Stimulated activated naive B cell treated with anti-CD40 and anti-IgM and Interleukin-4, amounts not matched to agents 10 μg/mL and 1 μg/mL and 100 μg/mL, for 72 hours (primary cell): ENCODE measurements around the gene ZNF107.
"Not testable (repeated sequence)": the region's sequence is repeated elsewhere in the genome, so short reads cannot be mapped to it uniquely, and the experiment has no call there.

ENCODE experiments used
- ATAC-seq, 2 donors: fragments of 150-1000 bp; cut with Tn5 transposase; replicated peaks; 2 replicates each; pipeline ENCODE4 v1.10.0; 2021; ENCODE audit warnings: moderate library complexity in 1 of 2
- DNase-seq: peaks from one replicate; pipeline ENCODE4 v3.0.0; 2021
- H3K27ac Mint-ChIP-seq: one replicate; pipeline ENCODE4 v1.8.0; 2022; ENCODE audit warnings: mild to moderate bottlenecking, mixed read lengths
- H3K27me3 Mint-ChIP-seq, 2 donors: one replicate each; pipeline ENCODE4 v1.8.0; 2022; ENCODE audit warnings: mixed read lengths in 2 of 2
- H3K36me3 Mint-ChIP-seq, 2 donors: one replicate each; pipeline ENCODE4 v1.8.0; 2022; ENCODE audit warnings: mixed read lengths in 2 of 2, mild to moderate bottlenecking in 1 of 2
- H3K4me1 Mint-ChIP-seq, 2 donors: one replicate each; pipeline ENCODE4 v1.8.0; 2022; ENCODE audit warnings: mixed read lengths in 2 of 2, mild to moderate bottlenecking in 1 of 2
- H3K4me3 Mint-ChIP-seq, 2 donors: one replicate each; pipeline ENCODE4 v1.8.0; 2022; ENCODE audit warnings: mild to moderate bottlenecking in 2 of 2, mixed read lengths in 2 of 2, moderate library complexity in 1 of 2
- H3K9me3 Mint-ChIP-seq, 2 donors: one replicate each; pipeline ENCODE4 v1.8.0; 2022; ENCODE audit warnings: mixed read lengths in 2 of 2, mild to moderate bottlenecking in 1 of 2

ZNF107 gene

DNA sequence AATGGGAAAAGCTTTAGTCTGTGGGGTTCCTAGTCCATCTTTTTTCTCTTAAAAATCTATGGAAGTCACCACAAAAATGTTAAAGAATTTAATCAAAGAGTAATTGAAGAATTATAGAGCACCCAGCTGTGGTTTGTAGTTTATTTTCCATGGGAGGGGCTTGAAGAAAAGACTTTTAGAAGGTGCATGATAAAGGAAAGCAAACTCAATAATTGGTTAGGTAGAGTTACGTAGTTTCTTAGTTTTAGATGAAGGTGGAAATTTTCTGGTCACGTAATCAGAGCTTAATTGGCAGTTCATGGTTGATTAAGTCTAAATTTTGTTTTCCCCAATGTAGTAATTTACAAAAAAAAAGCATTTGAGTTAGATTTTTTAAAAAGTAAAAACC, 724 bp downstream of the ZNF107 start:
- peaks cover 3 to 6% of the 10 kb centered on the region in 2 donors for H3K9me3 Mint-ChIP-seq
- peaks cover 28 to 38% of the 10 kb centered on the region in 2 donors for H3K36me3 Mint-ChIP-seq
- no peaks in the 10 kb centered on the region for H3K27me3 Mint-ChIP-seq
- ATAC-seq (no peak), DNase-seq (no peak)
- H3K27ac Mint-ChIP-seq: peak overlapping the region; percentile 99
- peaks cover 28 to 60% of the 10 kb centered on the region in 2 donors for H3K4me1 Mint-ChIP-seq
- peak overlapping the region; percentile 96 to 99 for H3K4me3 Mint-ChIP-seq

DNA sequence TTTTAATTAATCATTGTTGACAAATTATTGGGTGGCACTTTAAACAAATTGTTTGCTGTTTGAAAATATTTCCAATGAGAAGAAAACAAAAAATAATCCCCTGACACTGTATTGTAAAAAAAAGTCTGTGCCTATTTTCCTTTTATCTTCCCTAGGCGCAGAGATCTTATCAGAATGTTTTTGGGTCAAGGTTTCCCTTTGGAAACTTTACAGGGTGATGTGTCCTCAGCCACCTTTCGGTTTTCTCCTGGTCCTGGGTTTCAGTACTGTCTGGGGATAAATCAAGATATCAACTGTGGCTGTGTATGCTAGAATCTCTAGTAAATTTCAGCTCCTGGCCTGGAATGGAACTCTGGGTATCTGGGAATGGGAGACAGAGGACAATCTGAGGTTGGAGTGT, 1.4 kb downstream of the ZNF107 start:
- peaks cover 31 to 44% of the 10 kb centered on the region in 2 donors for H3K36me3 Mint-ChIP-seq
- ATAC-seq: no peak
- peak overlapping the region; percentile 96 to 99 for H3K4me3 Mint-ChIP-seq
- DNase-seq: no peak
- H3K9me3 Mint-ChIP-seq: peaks cover 3 to 4% of the 10 kb centered on the region in 2 donors
- no peaks in the 10 kb centered on the region for H3K27me3 Mint-ChIP-seq
- H3K27ac Mint-ChIP-seq: peak overlapping the region; percentile 99
- peaks cover 30 to 62% of the 10 kb centered on the region in 2 donors for H3K4me1 Mint-ChIP-seq

DNA sequence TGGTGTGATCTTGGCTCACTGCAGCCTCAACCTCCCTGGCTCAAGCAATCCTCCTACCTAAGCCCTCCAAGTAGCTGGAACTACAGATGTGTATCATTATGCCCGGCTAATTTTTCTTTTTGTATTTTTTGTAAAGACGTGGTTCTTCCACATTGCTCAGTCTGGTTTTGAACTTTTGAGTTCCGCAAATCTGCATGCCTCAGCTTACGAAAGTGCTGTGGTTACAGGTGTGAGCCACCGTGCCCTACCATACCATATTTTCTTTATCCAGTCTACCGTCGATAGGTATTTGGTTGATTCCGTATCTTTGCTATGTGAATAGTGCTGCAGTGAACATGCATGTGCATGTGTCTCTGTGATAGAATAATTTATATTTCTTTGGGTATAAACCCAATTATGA, 6.5 kb downstream of the ZNF107 start:
- H3K27me3 Mint-ChIP-seq: no peaks in the 10 kb centered on the region
- H3K9me3 Mint-ChIP-seq: peaks cover 4 to 7% of the 10 kb centered on the region in 2 donors
- ATAC-seq: peak in 1 of 2 donors; percentile 33
- DNase-seq: no peak
- H3K4me3 Mint-ChIP-seq: peak overlapping the region in 1 of 2 donors; percentile 28
- no peak overlapping the region for H3K27ac Mint-ChIP-seq
- H3K36me3 Mint-ChIP-seq: peaks cover 54 to 69% of the 10 kb centered on the region in 2 donors
- H3K4me1 Mint-ChIP-seq: peaks cover 35 to 86% of the 10 kb centered on the region in 2 donors

DNA sequence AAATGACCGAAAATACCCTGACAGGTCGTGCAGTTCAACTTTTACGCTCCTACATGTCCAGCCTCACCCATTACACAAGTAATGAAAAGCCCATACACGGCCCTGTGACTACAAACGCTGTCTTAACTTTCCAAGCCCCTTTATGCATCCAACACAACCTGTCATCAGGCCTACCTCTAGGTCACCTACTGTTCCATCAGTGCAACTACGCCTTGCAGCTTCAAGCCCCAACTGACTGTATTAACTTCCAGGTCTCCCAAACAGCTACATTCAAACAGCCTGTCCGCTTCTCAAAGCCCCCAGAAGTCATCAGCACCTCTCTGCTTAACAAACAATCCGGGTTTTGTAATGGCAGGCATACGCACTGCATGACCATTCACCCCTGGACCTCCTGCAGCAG, 19.2 kb downstream of the ZNF107 start:
- H3K36me3 Mint-ChIP-seq: peaks cover 20 to 24% of the 10 kb centered on the region in 2 donors
- DNase-seq: no peak
- H3K27ac Mint-ChIP-seq: peak overlapping the region; percentile 94
- peaks cover 21 to 23% of the 10 kb centered on the region in 2 donors for H3K9me3 Mint-ChIP-seq
- no peaks in the 10 kb centered on the region for H3K27me3 Mint-ChIP-seq
- H3K4me1 Mint-ChIP-seq: peaks cover 13 to 40% of the 10 kb centered on the region in 2 donors
- no peak for ATAC-seq
- H3K4me3 Mint-ChIP-seq: no peak overlapping the region

DNA sequence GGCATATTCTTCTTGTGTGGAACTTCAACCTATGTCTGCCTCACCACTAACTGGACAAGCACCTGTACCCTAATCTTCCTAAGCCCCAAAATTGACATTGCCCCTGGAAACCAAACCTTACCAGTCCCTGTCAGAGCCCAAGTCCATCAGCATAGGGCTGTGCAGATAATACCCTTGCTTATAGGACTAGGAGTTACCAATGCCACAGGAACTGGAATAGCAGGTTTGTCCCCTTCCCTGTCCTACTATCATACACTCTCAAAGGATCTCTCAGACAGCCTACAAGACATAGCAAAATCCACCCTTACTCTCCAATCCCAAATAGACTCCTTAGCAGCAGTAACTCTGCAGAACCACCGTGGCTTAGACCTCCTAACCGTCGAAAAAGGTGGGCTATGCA, 19.8 kb downstream of the ZNF107 start:
- peak overlapping the region; percentile 94 for H3K27ac Mint-ChIP-seq
- peaks cover 14 to 40% of the 10 kb centered on the region in 2 donors for H3K4me1 Mint-ChIP-seq
- H3K9me3 Mint-ChIP-seq: peaks cover 21 to 23% of the 10 kb centered on the region in 2 donors
- H3K27me3 Mint-ChIP-seq: no peaks in the 10 kb centered on the region
- H3K36me3 Mint-ChIP-seq: peaks cover 18 to 26% of the 10 kb centered on the region in 2 donors
- peak overlapping the region; percentile 39 to 52 for H3K4me3 Mint-ChIP-seq
- no peak for ATAC-seq
- DNase-seq: no peak

DNA sequence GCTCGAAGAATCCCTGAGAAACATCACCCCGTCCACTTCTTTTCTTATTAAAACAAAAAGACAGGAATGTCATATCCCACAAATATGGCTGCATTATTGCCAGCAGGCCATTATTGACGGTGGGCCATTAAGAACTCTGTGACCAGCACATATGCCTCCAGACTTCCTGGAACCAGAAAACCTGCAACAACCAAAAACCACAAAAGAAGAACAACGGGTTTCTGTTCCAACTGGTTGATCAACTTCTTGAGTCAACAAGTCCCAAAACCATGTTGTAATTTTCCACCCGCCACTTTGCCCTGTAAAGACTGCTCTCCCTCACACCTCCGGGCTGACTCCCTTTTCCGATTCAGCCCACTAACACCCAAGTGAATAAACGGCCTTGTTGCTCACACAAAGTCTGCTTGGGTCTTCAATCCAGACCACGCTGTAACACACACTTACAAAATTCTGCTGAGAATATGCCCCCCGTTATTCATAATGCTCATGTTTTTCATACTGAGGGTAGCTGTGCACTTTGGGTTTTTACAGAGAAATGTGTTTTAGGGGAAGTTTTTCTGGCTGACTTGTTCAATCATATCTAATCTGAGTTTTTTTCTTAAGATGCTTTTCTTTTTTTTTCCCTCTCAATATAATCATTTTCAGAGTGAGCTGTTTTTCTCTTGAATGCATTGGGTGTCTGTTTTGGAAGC, 20.7 kb downstream of the ZNF107 start:
- Mint-ChIP-seq H3K27me3 (no peaks in the 10 kb centered on the region), H3K9me3 (peaks cover 21 to 23% of the 10 kb centered on the region in 2 donors), H3K36me3 (peaks cover 25 to 35% of the 10 kb centered on the region in 2 donors), H3K27ac (peak overlapping the region; percentile 94), H3K4me3 (peak overlapping the region; percentile 42 to 76), H3K4me1 (peaks cover 22 to 41% of the 10 kb centered on the region in 2 donors)
- DNase-seq: peak; percentile 59
- ATAC-seq: peak; percentile 89

DNA sequence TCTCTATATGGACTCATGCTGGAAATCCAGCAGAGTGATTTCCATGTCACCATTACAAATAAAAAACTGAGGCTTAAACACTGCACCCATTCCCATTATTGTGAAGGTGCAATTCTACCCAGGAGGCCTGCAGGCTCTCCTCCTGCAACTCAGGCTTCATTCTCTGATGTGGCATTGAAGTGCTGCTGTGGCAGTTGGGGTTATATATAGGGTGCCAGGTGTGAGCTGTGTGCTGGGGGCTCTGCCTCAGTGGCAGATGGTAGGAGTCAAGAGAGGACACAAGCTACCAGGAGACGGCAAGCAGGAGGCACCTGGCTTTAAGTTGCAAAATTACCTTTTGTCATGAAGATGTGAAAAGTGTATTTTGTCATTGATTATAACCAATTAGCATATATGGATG, 21.3 kb downstream of the ZNF107 start:
- peak in 1 of 2 donors; percentile 17 for ATAC-seq
- no peak for DNase-seq
- Mint-ChIP-seq H3K27me3 (no peaks in the 10 kb centered on the region), H3K9me3 (peaks cover 21 to 23% of the 10 kb centered on the region in 2 donors), H3K36me3 (peaks cover 31 to 42% of the 10 kb centered on the region in 2 donors), H3K4me3 (peak overlapping the region; percentile 42 to 76), H3K4me1 (peaks cover 22 to 41% of the 10 kb centered on the region in 2 donors), H3K27ac (peak overlapping the region; percentile 94)

DNA sequence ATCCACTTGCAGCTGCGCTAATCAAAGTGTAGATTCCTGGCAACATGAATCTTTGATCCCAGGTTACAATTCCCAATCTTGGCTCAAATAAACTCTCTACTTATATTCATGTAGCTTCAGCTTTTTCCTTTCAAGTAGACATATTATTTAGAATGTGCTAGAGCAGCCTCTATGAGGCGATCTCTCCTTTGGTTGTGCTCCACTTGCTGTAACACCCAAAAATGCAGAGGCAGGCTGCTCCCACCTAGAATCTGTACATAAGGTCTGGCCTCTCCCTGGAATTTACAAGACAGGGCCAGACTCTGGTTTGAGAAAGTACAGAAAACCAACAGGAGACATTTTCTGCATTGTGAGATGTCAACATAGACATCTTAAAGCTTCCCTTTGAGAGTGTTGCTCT, 23.1 kb downstream of the ZNF107 start:
- peaks cover 38 to 51% of the 10 kb centered on the region in 2 donors for H3K36me3 Mint-ChIP-seq
- H3K4me3 Mint-ChIP-seq: peak overlapping the region in 1 of 2 donors; percentile 58

DNA sequence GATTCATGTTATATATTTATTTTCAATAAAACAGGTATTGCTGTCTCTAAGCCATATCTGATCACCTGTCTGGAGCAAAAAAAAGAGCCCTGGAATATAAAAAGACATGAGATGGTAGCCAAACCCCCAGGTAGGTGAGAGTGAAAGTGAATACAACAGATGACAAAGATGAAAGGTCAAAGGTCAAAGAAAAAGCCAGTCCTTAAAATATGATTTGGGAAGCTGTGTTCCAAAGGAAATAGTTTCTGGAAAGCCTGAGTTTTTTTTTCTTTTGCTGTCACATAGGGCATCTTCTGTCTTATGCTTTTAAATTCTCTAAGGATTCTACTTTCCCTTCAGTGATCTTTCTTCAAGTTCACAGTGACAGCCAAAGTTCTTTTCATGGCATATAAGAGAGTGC, 25.9 kb downstream of the ZNF107 start:
- DNase-seq (no peak), ATAC-seq (no peak)
- Mint-ChIP-seq H3K27me3 (no peaks in the 10 kb centered on the region), H3K4me1 (peaks cover 15 to 22% of the 10 kb centered on the region in 2 donors), H3K9me3 (peaks cover 0 to 4% of the 10 kb centered on the region in 2 donors), H3K36me3 (peaks cover 49 to 68% of the 10 kb centered on the region in 2 donors), H3K27ac (no peak overlapping the region), H3K4me3 (no peak overlapping the region)

More for the DNA sequence above, 23.1 kb downstream of the ZNF107 start:
- DNase-seq (no peak), ATAC-seq (no peak)
- H3K27ac Mint-ChIP-seq: peak overlapping the region; percentile 90
- H3K27me3 Mint-ChIP-seq: no peaks in the 10 kb centered on the region
- peaks cover 22 to 41% of the 10 kb centered on the region in 2 donors for H3K4me1 Mint-ChIP-seq
- peaks cover 23% of the 10 kb centered on the region in 2 donors for H3K9me3 Mint-ChIP-seq

DNA sequence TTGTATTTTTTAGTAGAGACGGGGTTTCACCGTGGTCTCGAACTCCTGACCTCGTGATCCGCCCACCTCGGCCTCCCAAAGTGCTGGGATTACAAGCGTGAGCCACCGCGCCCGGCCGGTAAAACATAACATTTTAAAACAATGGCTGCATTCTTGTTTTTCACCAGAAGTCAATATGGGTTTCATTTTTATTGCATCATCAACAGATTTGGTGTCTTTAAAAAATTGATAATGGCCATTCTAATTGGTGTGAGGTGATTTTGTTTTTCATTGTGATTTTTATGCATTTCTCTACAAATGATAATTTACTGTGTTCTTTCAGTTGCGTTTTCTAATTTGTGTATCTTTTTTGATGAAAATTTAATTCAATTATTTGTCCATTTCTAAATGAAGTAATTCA, 31.9 kb downstream of the ZNF107 start:
- H3K27me3 Mint-ChIP-seq, H3K4me1 Mint-ChIP-seq, H3K9me3 Mint-ChIP-seq, ATAC-seq, H3K4me3 Mint-ChIP-seq, DNase-seq, H3K27ac Mint-ChIP-seq: not testable (repeated sequence)
- peaks cover 44 to 61% of the 10 kb centered on the region in 2 donors for H3K36me3 Mint-ChIP-seq

DNA sequence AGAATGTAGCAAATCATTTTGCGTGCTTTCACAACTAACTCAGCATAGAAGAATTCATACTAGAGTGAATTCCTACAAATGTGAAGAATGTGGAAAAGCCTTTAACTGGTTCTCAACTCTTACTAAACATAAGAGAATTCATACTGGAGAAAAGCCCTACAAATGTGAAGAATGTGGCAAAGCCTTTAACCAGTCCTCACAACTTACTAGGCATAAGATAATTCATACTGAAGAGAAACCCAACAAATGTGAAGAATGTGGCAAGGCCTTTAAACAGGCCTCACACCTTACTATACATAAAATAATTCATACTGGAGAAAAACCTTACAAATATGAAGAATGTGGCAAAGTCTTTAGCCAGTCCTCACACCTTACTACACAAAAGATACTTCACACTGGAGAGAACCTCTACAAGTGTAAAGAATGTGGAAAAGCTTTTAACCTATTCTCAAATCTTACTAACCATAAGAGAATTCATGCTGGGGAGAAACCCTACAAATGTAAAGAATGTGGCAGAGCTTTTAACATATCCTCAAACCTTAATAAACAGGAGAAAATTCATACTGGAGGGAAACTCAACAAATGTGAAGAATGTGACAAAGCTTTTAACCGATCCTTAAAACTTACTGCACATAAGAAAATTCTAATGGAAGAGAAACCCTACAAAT, 40.8 kb downstream of the ZNF107 start:
- peaks cover 6 to 15% of the 10 kb centered on the region in 2 donors for H3K9me3 Mint-ChIP-seq
- H3K4me1 Mint-ChIP-seq: no peaks in the 10 kb centered on the region
- H3K4me3 Mint-ChIP-seq: no peak overlapping the region
- ATAC-seq: no peak
- H3K27ac Mint-ChIP-seq: no peak overlapping the region
- H3K36me3 Mint-ChIP-seq: peaks cover 34 to 48% of the 10 kb centered on the region in 2 donors
- H3K27me3 Mint-ChIP-seq: no peaks in the 10 kb centered on the region
- no peak for DNase-seq

DNA sequence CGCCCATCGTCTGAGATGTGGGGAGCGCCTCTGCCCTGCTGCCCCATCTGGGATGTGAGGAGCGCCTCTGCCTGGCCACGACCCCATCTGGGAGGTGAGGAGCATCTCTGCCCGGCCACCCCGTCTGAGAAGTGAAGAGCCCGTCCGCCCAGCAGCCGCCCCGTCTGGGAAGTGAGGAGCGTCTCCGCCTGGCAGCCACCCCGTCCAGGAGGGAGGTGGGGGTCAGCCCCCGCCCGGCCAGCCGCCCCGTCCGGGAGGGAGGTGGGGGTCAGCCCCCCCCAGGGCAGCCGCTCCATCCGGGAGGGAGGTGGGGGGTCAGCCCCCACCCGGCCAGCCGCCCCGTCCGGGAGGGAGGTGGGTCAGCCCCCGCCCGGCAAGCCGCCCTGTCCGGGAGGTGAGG, 52.0 kb downstream of the ZNF107 start:
- not testable (repeated sequence) for H3K4me1 Mint-ChIP-seq

DNA sequence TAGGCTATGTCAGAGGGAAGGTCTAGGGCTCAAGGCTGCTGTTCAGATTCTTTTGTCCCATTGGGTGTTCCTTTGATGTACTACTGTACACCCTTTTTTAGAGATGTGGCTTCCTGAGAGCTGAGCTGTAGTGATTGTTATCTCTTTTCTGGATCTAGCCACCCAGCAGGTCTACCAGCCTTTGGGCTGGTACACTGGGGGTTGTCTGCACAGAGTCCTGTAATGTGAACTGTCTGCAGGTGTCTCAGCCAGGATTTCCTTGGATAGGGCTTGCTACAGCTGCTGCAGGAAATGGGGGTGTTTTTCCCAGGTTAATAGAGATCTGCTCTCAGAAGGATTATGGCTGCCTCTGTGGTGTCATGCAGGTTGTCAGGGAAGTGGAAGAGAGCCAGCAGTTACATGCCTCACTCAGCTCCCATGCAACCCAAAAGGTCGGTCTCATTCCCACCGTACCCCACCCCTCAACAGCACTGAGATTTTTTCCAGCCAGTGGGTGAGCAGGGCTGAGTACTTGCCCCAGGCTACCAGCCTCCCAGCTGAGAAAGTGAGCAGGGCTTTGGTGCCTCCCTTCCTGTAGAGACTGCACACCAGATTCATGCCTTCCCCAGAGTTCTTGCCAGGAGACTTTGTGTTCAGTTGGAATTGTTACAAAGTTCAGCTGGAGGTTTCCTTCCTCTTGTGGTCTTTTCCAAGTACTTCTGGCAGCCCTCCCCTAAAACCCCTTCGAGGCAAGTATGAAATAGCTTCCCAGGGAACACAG, 63.3 kb downstream of the ZNF107 start:
- Mint-ChIP-seq H3K36me3 (peaks cover 6 to 13% of the 10 kb centered on the region in 2 donors), H3K4me3 (no peak overlapping the region), H3K27me3 (no peaks in the 10 kb centered on the region), H3K27ac (no peak overlapping the region), H3K4me1 (no peaks in the 10 kb centered on the region), H3K9me3 (peaks cover 26 to 34% of the 10 kb centered on the region in 2 donors)
- ATAC-seq (no peak), DNase-seq (no peak)

More for the DNA sequence above, 52.0 kb downstream of the ZNF107 start:
- not testable (repeated sequence) for H3K27ac Mint-ChIP-seq, H3K9me3 Mint-ChIP-seq, H3K27me3 Mint-ChIP-seq, H3K36me3 Mint-ChIP-seq, ATAC-seq, DNase-seq, H3K4me3 Mint-ChIP-seq

DNA sequence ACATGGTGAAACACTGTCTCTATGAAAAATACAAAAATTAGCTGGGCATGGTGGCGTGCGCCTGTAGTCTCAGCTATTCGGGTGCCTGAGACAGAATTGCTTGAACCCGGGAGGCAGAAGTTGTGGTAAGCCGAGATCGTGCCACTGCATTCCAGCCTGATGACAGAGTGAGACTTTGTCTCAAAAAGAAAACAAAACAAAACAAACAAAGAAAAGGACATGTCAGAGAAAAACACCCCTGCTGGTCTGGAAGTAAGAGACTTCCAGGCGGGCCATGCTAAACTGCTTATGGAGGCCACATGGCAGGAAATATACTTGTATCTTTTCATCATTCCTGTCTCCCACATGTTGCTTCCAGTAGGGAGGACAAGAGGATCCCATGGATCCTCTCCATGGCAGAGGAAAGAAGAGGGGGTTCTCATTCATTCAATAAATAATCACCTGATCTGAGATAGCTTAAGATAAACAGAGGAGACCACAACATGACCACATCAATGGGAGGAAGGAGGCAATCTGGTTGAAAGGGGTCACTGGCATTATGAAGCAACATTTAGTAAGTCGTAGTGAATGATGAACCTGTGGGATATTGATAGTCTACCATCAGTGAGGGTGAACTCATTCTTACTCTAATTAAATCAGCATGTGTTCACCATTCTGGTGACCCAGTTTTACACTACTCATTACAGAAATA, 67.8 kb downstream of the ZNF107 start:
- Mint-ChIP-seq H3K27me3 (no peaks in the 10 kb centered on the region), H3K4me1 (no peaks in the 10 kb centered on the region), H3K9me3 (peaks cover 5 to 10% of the 10 kb centered on the region in 2 donors), H3K36me3 (peaks cover 2% of the 10 kb centered on the region in 2 donors), H3K27ac (no peak overlapping the region), H3K4me3 (no peak overlapping the region)
- DNase-seq (no peak), ATAC-seq (no peak)
